ENCODE measurements around the gene PDCD1.

The PDCD1 gene

GRCh38 chr2:241813644-241814392 is 44.9 kb downstream of the PDCD1 start:
- Histone ChIP-seq H2AFZ (ENCODE audit: low read depth, low read length) (no peak overlapping the region), H4K20me1 (ENCODE audit: insufficient read depth, low read length) (peaks cover 29% of the 10 kb centered on the region), H3K4me2 (ENCODE audit: insufficient read depth, low read length) (no peak overlapping the region), H3K27ac (ENCODE audit: low read length) (no peak overlapping the region), H3K27me3 (ENCODE audit: insufficient read depth, low read length, poor library complexity) (no peaks in the 10 kb centered on the region), H3K9ac (ENCODE audit: low read depth, low read length) (no peak overlapping the region), H3K4me3 (ENCODE audit: low read depth in 1 of 2, low read length in 2 of 2) (no peak overlapping the region), H3K79me2 (ENCODE audit: insufficient read depth, low read length) (no peaks in the 10 kb centered on the region), H3K36me3 (ENCODE audit: insufficient read depth, low read length) (no peaks in the 10 kb centered on the region), H3K9me3 (ENCODE audit: insufficient read depth, low read length, severe bottlenecking) (no peaks in the 10 kb centered on the region), H3K4me1 (ENCODE audit: insufficient read depth, low read length) (peaks cover 9% of the 10 kb centered on the region)
- TF ChIP-seq EZH2 (IDR thresholded peaks at IDR 0.05; ENCODE audit: borderline replicate concordance, low read depth, low read length, severe bottlenecking), result no peak
- TF ChIP-seq, protein P1, sequence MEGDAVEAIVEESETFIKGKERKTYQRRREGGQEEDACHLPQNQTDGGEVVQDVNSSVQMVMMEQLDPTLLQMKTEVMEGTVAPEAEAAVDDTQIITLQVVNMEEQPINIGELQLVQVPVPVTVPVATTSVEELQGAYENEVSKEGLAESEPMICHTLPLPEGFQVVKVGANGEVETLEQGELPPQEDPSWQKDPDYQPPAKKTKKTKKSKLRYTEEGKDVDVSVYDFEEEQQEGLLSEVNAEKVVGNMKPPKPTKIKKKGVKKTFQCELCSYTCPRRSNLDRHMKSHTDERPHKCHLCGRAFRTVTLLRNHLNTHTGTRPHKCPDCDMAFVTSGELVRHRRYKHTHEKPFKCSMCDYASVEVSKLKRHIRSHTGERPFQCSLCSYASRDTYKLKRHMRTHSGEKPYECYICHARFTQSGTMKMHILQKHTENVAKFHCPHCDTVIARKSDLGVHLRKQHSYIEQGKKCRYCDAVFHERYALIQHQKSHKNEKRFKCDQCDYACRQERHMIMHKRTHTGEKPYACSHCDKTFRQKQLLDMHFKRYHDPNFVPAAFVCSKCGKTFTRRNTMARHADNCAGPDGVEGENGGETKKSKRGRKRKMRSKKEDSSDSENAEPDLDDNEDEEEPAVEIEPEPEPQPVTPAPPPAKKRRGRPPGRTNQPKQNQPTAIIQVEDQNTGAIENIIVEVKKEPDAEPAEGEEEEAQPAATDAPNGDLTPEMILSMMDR (IDR thresholded peaks at IDR 0.05; ENCODE audit: borderline replicate concordance, extremely low read depth, low read length, poor library complexity, severe bottlenecking), result no peak
- ATAC-seq (ENCODE audit: insufficient read depth, low read depth) (peak; percentile 75), DNase-seq (peak; percentile 43)

- H3K4me3 ChIP-seq (ENCODE audit: low read depth in 1 of 2, low read length in 2 of 2), result no peak overlapping the region
- H3K9ac ChIP-seq (ENCODE audit: low read depth, low read length), result no peak overlapping the region
Observed at GRCh38 chr2:241812730-241813643, 45.7 kb downstream of the PDCD1 start.

DNA sequence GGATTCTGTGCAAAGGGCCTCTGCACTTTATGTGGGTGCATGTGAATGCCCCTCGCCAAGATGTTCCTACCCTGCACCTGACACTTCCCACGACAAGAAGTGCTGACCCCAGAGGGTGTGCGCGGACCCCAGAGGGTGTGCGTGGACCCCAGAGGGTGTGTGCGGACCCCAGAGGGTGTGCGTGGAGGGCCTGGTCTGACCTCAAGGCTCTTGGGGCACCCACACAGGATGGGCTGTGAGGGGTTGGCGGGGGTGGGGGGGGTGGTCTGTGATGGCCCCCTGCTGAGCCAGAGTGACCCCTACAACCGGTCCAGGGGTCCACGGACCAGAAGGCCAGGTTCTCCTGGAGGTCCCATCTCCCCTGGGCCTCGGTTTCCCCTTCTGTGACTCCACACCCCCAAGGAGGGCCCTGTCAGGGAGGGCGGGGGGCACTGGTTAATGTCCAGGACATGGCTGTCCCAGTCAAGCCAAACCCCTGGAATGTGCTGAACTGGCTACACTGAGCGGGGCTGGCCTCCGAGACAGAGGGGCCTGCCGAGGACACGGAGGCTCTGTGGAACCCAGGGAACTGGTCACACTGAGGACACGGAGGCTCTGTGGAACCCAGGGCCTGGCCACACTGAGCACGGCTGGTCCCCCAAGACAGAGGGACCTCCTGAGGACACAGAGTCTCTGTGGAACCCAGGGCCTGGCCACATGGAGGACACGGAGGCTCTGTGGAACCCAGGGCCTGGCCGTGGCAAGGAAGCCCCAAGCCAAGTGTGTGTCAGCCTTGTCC is 46.6 kb downstream of the PDCD1 start:
- Histone ChIP-seq H3K4me3 (ENCODE audit: low read depth in 1 of 2, low read length in 2 of 2) (no peak overlapping the region), H3K4me1 (ENCODE audit: insufficient read depth, low read length) (peaks cover 9% of the 10 kb centered on the region), H3K27me3 (ENCODE audit: insufficient read depth, low read length, poor library complexity) (no peaks in the 10 kb centered on the region), H3K36me3 (ENCODE audit: insufficient read depth, low read length) (no peaks in the 10 kb centered on the region), H3K9me3 (ENCODE audit: insufficient read depth, low read length, severe bottlenecking) (no peaks in the 10 kb centered on the region), H2AFZ (ENCODE audit: low read depth, low read length) (no peak overlapping the region), H3K79me2 (ENCODE audit: insufficient read depth, low read length) (no peaks in the 10 kb centered on the region), H3K9ac (ENCODE audit: low read depth, low read length) (no peak overlapping the region), H3K27ac (ENCODE audit: low read length) (no peak overlapping the region), H3K4me2 (ENCODE audit: insufficient read depth, low read length) (no peak overlapping the region), H4K20me1 (ENCODE audit: insufficient read depth, low read length) (peaks cover 33% of the 10 kb centered on the region)
- TF ChIP-seq, protein P1 (IDR thresholded peaks at IDR 0.05; ENCODE audit: borderline replicate concordance, extremely low read depth, low read length, poor library complexity, severe bottlenecking), result no peak
- TF ChIP-seq EZH2 (IDR thresholded peaks at IDR 0.05; ENCODE audit: borderline replicate concordance, low read depth, low read length, severe bottlenecking), result no peak
- DNase-seq, result no peak
- no peak for ATAC-seq (ENCODE audit: insufficient read depth, low read depth)

More at GRCh38 chr2:241812730-241813643, 45.7 kb downstream of the PDCD1 start:
- no peak overlapping the region for H3K27ac ChIP-seq (ENCODE audit: low read length)
- H3K79me2 ChIP-seq (ENCODE audit: insufficient read depth, low read length), result no peaks in the 10 kb centered on the region
- no peak overlapping the region for H2AFZ ChIP-seq (ENCODE audit: low read depth, low read length)
- no peak overlapping the region for H3K4me2 ChIP-seq (ENCODE audit: insufficient read depth, low read length)
- peaks cover 33% of the 10 kb centered on the region for H4K20me1 ChIP-seq (ENCODE audit: insufficient read depth, low read length)
- H3K9me3 ChIP-seq (ENCODE audit: insufficient read depth, low read length, severe bottlenecking), result no peaks in the 10 kb centered on the region
- H3K4me1 ChIP-seq (ENCODE audit: insufficient read depth, low read length), result peaks cover 9% of the 10 kb centered on the region
- no peak for ATAC-seq (ENCODE audit: insufficient read depth, low read depth)
- DNase-seq, result no peak
- TF ChIP-seq, protein P1 (IDR thresholded peaks at IDR 0.05; ENCODE audit: borderline replicate concordance, extremely low read depth, low read length, poor library complexity, severe bottlenecking), result no peak
- TF ChIP-seq EZH2 (IDR thresholded peaks at IDR 0.05; ENCODE audit: borderline replicate concordance, low read depth, low read length, severe bottlenecking), result no peak
- H3K36me3 ChIP-seq (ENCODE audit: insufficient read depth, low read length), result no peaks in the 10 kb centered on the region
- no peaks in the 10 kb centered on the region for H3K27me3 ChIP-seq (ENCODE audit: insufficient read depth, low read length, poor library complexity)
